ENCODE measurements around the gene ELAC2. TPM values are rescaled to one million over a fixed set of nuclear protein-coding genes. Genes with fewer than 3 reads are reported as not detected.

The ELAC2 gene
- total RNA-seq, 4 donors from 2014 or later = 57.1 to 235 (median 93.7) TPM

GRCh38 chr17:13035420-13035819 is 17.6 kb upstream of the ELAC2 start:
- Histone ChIP-seq H3K36me3 (no peaks in the 10 kb centered on the region), H3K4me3 (no peak overlapping the region), H3K4me1 (no peaks in the 10 kb centered on the region), H3K27me3 (no peaks in the 10 kb centered on the region), H3K27ac (no peak overlapping the region), H3K9me3 (peaks cover 0 to 2% (median 0%) of the 10 kb centered on the region in 4 donors)
- TF ChIP-seq POLR2A (IDR thresholded peaks at IDR 0.05) (no peak), CTCF (IDR thresholded peaks at IDR 0.05) (no peak)
- DNase-seq = no peak

- Histone ChIP-seq H3K27ac (no peak overlapping the region), H3K4me1 (no peaks in the 10 kb centered on the region), H3K27me3 (no peaks in the 10 kb centered on the region), H3K9me3 (peaks cover 0 to 2% (median 0%) of the 10 kb centered on the region in 4 donors), H3K36me3 (no peaks in the 10 kb centered on the region), H3K4me3 (no peak overlapping the region)
- peak in 2 of 3 donors; percentile 39 to 65 for DNase-seq
- TF ChIP-seq CTCF (IDR thresholded peaks at IDR 0.05) (peak; percentile 8 to 75 (median 60)), POLR2A (IDR thresholded peaks at IDR 0.05) (no peak)
Observed at GRCh38 chr17:13031718-13032350, 14.0 kb upstream of the ELAC2 start.

GRCh38 chr17:13030459-13031300 is 12.9 kb upstream of the ELAC2 start:
- Histone ChIP-seq H3K4me1 (no peaks in the 10 kb centered on the region), H3K27ac (no peak overlapping the region), H3K36me3 (no peaks in the 10 kb centered on the region), H3K27me3 (no peaks in the 10 kb centered on the region), H3K4me3 (no peak overlapping the region), H3K9me3 (peaks cover 0 to 2% (median 0%) of the 10 kb centered on the region in 4 donors)
- peak in 1 of 3 donors; percentile 72 for DNase-seq
- TF ChIP-seq CTCF (IDR thresholded peaks at IDR 0.05) (peak; percentile 43 to 86 (median 66)), POLR2A (IDR thresholded peaks at IDR 0.05) (no peak)

GRCh38 chr17:13030056-13030455 is 12.2 kb upstream of the ELAC2 start:
- no peaks in the 10 kb centered on the region for H3K4me1 ChIP-seq
- no peak overlapping the region for H3K4me3 ChIP-seq
- no peaks in the 10 kb centered on the region for H3K9me3 ChIP-seq
- no peak for DNase-seq
- TF ChIP-seq POLR2A (IDR thresholded peaks at IDR 0.05) (no peak), CTCF (IDR thresholded peaks at IDR 0.05) (no peak)
- H3K36me3 ChIP-seq = no peaks in the 10 kb centered on the region
- no peaks in the 10 kb centered on the region for H3K27me3 ChIP-seq
- H3K27ac ChIP-seq = no peak overlapping the region

- no peak for DNase-seq
- no peaks in the 10 kb centered on the region for H3K9me3 ChIP-seq
- TF ChIP-seq POLR2A (IDR thresholded peaks at IDR 0.05) (no peak), CTCF (IDR thresholded peaks at IDR 0.05) (no peak)
- H3K4me3 ChIP-seq = no peak overlapping the region
- H3K4me1 ChIP-seq = peaks cover 0 to 2% (median 0%) of the 10 kb centered on the region in 4 donors
- H3K27ac ChIP-seq = no peak overlapping the region
- no peaks in the 10 kb centered on the region for H3K27me3 ChIP-seq
- no peaks in the 10 kb centered on the region for H3K36me3 ChIP-seq
Observed at GRCh38 chr17:13029340-13029739, 11.5 kb upstream of the ELAC2 start.

Measured in Peyer's patch (tissue), 4 donors.